Heart left ventricle (tissue), 13 donors: ENCODE results near the gene MITF.

Experiments used
- POLR2A ChIP-seq, 2 donors: fragments of 450-650 bp; IDR thresholded peaks; one replicate each; pipeline ENCODE4 v1.6.1; 2017; ENCODE audit warnings: antibody characterized with exemption in 2 of 2, mild to moderate bottlenecking in 2 of 2, moderate library complexity in 2 of 2
- TF ChIP-seq, protein P1 (sequence below), 12 donors: fragments of 200-600 bp; sonication (generic) in 4 of 12; IDR thresholded peaks; one replicate each; pipeline versions ENCODE4 v1.5.0 to v1.8.0; 2018 to 2022; ENCODE audit warnings: antibody characterized with exemption in 12 of 12, mild to moderate bottlenecking in 5 of 12
- donor health status: ischemic (EF 13 %, LVEDD 7.1; RV severe dilation, severe dysfunction).
- donor health status: DM: no; HTN: yes; CAD: no.
- donor health status: DM: no; HTN: no; CAD: no.
- donor health status: ischemic (EF 25% LVEDD 6.9; RV normal size, moderate dysfunction).
- donor health status: ischemic (EF 25% LVEDD 5.7; RV mildly dilated, moderate dysfunction).
- donor health status: ischemic (EF 35%, LVEDD 5.7; RV mildly dilated, moderate dysfunction).
- donor health status: nonischemic (EF 11% LVEDD 7.7; RV severe dilation, severe dysfunction).
- donor health status: DM: yes; HTN: yes; CAD: no.
- donor health status: PGD.
- donor health status: ischemic (EF 29% LVEDD 5.4; RV normal size, mild dysfunction).
- donor health status: nonischemic (EF 23%, LVEDD 6.1; RV moderate dilation, normal function).

DNA sequence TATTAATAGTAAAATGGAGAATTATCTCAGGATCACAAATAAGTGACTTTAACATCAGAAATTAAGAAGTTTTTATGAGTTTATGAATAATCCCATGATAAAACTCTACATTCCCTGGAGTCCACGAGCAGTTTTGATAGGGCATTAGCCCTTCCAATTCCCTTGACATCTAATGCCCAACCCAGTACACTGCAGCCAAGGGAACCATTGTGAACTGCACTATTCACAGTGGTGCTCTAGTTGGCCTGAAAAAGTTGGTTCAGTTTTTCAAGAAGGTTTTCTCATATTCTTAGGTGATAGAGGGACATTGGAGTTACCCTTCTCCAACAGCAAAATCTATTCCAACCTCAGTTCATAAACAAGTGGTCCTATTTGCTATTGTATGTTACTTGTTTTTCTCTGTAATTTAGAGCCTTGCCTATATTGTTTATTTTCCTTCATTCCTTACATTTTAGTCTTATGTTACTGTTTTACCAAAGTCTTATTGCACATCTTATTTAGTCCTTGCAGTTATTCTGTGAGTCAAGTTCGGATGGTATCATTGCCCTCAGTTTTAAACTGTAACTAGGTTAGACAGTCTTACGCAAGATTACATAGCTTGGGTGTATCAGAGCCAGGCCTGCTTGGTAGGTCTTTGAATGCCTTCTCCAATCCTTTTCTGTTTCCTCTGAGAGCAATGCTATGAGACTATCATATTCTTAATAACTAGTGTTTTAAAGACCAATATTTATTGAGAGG is 202.3 kb downstream of the MITF start:
- TF ChIP-seq, protein P1, sequence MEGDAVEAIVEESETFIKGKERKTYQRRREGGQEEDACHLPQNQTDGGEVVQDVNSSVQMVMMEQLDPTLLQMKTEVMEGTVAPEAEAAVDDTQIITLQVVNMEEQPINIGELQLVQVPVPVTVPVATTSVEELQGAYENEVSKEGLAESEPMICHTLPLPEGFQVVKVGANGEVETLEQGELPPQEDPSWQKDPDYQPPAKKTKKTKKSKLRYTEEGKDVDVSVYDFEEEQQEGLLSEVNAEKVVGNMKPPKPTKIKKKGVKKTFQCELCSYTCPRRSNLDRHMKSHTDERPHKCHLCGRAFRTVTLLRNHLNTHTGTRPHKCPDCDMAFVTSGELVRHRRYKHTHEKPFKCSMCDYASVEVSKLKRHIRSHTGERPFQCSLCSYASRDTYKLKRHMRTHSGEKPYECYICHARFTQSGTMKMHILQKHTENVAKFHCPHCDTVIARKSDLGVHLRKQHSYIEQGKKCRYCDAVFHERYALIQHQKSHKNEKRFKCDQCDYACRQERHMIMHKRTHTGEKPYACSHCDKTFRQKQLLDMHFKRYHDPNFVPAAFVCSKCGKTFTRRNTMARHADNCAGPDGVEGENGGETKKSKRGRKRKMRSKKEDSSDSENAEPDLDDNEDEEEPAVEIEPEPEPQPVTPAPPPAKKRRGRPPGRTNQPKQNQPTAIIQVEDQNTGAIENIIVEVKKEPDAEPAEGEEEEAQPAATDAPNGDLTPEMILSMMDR (IDR thresholded peaks at IDR 0.05): no peak
- TF ChIP-seq POLR2A (IDR thresholded peaks at IDR 0.05): no peak
